Tibial nerve (tissue), 4 donors: Measurements from ENCODE around the gene KIF17.

Experiments
- EP300 ChIP-seq, 2 donors: sonication (generic); formaldehyde crosslinking; IDR thresholded peaks; one replicate each; pipeline ENCODE4 v1.6.1; 2017; ENCODE audit warnings: antibody characterized with exemption in 2 of 2, mild to moderate bottlenecking in 1 of 2
- POLR2A ChIP-seq, 2 donors: fragments of 450-650 bp; IDR thresholded peaks; one replicate each; pipeline ENCODE4 v1.6.1; 2017; ENCODE audit warnings: antibody characterized with exemption in 2 of 2, mild to moderate bottlenecking in 2 of 2, moderate library complexity in 2 of 2
- TF ChIP-seq, protein P1 (sequence below), 5 experiments: fragments of 200-600 bp in 3 of 5; fragments of 450-650 bp in 2 of 5; sonication (generic) in 3 of 5; IDR thresholded peaks; one replicate each; pipeline ENCODE4 v1.5.1; 2016 to 2019; ENCODE audit warnings: antibody characterized with exemption in 5 of 5, mild to moderate bottlenecking in 3 of 5, moderate library complexity in 2 of 5

DNA sequence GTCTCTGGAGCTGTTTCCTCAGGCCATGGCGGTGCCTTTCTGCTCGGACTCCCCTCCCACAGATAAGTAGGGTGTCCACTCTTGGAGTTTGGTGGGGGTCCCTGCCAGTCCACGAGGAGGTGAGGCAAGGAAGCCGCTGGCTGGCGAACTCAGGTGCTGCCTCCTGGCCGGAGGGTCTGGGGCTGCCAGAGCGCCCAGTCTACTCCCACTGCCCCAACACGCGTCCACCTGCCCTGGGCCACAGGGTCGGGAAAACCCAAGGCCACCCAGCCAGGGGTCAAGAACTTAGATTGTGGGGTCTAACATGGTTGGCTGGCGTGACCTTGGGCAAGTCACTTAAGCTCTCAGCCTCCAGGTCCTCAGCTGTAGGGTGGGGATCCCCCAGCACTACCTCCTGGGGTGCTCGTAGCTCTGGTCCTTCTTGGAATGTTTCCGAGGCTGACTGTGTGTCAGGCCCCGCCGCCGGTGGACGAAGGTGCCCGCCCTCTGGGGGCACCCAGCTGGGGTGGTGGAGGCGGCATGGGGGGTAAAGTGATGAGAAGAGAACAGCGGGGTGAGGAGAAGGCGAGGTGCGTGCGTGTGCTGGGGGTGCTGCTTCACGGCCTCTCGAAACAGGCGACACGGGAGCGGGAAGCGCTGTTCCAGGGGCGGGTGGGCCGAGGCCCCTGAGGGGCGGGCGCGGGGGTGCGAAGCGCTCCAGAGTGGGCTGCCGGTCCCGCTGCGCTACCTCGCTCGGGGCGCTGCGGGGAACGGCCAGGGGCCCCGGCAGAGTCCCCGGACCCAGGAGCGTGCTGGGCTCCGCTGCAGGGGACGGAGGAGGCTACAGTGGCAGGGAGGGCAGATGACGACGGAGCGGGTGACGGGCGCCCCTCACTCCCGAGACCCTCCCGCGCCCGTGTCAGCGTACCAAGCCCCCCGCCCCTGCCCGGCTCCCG, 13.5 kb upstream of the KIF17 start:
- TF ChIP-seq, protein P1, sequence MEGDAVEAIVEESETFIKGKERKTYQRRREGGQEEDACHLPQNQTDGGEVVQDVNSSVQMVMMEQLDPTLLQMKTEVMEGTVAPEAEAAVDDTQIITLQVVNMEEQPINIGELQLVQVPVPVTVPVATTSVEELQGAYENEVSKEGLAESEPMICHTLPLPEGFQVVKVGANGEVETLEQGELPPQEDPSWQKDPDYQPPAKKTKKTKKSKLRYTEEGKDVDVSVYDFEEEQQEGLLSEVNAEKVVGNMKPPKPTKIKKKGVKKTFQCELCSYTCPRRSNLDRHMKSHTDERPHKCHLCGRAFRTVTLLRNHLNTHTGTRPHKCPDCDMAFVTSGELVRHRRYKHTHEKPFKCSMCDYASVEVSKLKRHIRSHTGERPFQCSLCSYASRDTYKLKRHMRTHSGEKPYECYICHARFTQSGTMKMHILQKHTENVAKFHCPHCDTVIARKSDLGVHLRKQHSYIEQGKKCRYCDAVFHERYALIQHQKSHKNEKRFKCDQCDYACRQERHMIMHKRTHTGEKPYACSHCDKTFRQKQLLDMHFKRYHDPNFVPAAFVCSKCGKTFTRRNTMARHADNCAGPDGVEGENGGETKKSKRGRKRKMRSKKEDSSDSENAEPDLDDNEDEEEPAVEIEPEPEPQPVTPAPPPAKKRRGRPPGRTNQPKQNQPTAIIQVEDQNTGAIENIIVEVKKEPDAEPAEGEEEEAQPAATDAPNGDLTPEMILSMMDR (IDR thresholded peaks at IDR 0.05) = no peak
- TF ChIP-seq EP300 (IDR thresholded peaks at IDR 0.05) = no peak
- TF ChIP-seq POLR2A (IDR thresholded peaks at IDR 0.05) = no peak
